Trophoblast cell (in vitro differentiated cells and primary cell): Measurements from ENCODE around the gene FHAD1.

Source experiments
- DNase-seq, 2 donors: peaks; one replicate each; pipeline ENCODE4 v3.0.0-alpha.2; 2016
- H2AFZ ChIP-seq: 2 replicates; pipeline ENCODE4 v1.6.1; 2013; ENCODE audit warnings: low read length, moderate library complexity, mild to moderate bottlenecking; ENCODE audit not compliant: insufficient read depth, poor library complexity
- H2AK5ac ChIP-seq: 2 replicates; pipeline ENCODE4 v1.6.1; 2013; ENCODE audit warnings: mild to moderate bottlenecking, low read length
- H2BK120ac ChIP-seq: 2 replicates; pipeline ENCODE4 v1.6.1; 2013; ENCODE audit warnings: low read length, mild to moderate bottlenecking, moderate library complexity; ENCODE audit not compliant: insufficient read depth, poor library complexity
- H2BK12ac ChIP-seq: 2 replicates; pipeline ENCODE4 v1.6.1; 2013; ENCODE audit warnings: mild to moderate bottlenecking, low read length, moderate library complexity
- H2BK5ac ChIP-seq: 2 replicates; pipeline ENCODE4 v1.6.1; 2013; ENCODE audit warnings: low read length, low read depth, moderate library complexity, mild to moderate bottlenecking; ENCODE audit not compliant: poor library complexity
- H3K14ac ChIP-seq: 2 replicates; pipeline ENCODE4 v1.6.1; 2013; ENCODE audit warnings: mild to moderate bottlenecking, low read length
- H3K18ac ChIP-seq: 2 replicates; pipeline ENCODE4 v1.6.1; 2013; ENCODE audit warnings: mild to moderate bottlenecking, low read length
- H3K23ac ChIP-seq: 2 replicates; pipeline ENCODE4 v1.6.1; 2013; ENCODE audit warnings: low read length
- H3K27ac ChIP-seq: 2 replicates; pipeline ENCODE4 v1.5.1; 2013; ENCODE audit warnings: low read depth, mild to moderate bottlenecking, inconsistent platforms, low read length, moderate library complexity
- H3K27me3 ChIP-seq: 2 replicates; pipeline ENCODE4 v1.6.1; 2013; ENCODE audit warnings: inconsistent platforms, mild to moderate bottlenecking, low read length, moderate library complexity; ENCODE audit not compliant: insufficient read depth
- H3K36me3 ChIP-seq, 2 experiments: 1 replicate in 1 of 2; 2 replicates in 1 of 2; pipeline ENCODE4 v1.6.1; 2013; ENCODE audit warnings: low read length in 2 of 2, mild to moderate bottlenecking in 2 of 2, moderate library complexity in 1 of 2; ENCODE audit not compliant: insufficient read depth in 2 of 2, control insufficient read depth in 1 of 2
- H3K4ac ChIP-seq: 2 replicates; pipeline ENCODE4 v1.6.1; 2013; ENCODE audit warnings: low read depth, mild to moderate bottlenecking, low read length, moderate library complexity
- H3K4me1 ChIP-seq, 2 experiments: 1 replicate in 1 of 2; 2 replicates in 1 of 2; pipeline ENCODE4 v1.6.1; 2013; ENCODE audit warnings: low read length in 2 of 2, mild to moderate bottlenecking in 2 of 2, moderate library complexity in 1 of 2; ENCODE audit not compliant: insufficient read depth in 2 of 2, control insufficient read depth in 1 of 2
- H3K4me2 ChIP-seq: 2 replicates; pipeline ENCODE4 v1.6.1; 2013; ENCODE audit warnings: inconsistent platforms, mild to moderate bottlenecking, low read length, moderate library complexity
- H3K4me3 ChIP-seq: 2 replicates; pipeline ENCODE4 v1.5.1; 2013; ENCODE audit warnings: mild to moderate bottlenecking, low read depth, low read length, inconsistent platforms
- H3K79me1 ChIP-seq: one replicate; pipeline ENCODE4 v1.6.1; 2013; ENCODE audit warnings: low read length
- H3K79me2 ChIP-seq: 2 replicates; pipeline ENCODE4 v1.6.1; 2013; ENCODE audit warnings: low read length, mild to moderate bottlenecking; ENCODE audit not compliant: control insufficient read depth, insufficient read depth, poor library complexity
- H3K9ac ChIP-seq: 2 replicates; pipeline ENCODE4 v1.6.1; 2013; ENCODE audit warnings: mild to moderate bottlenecking, low read length
- H3K9me3 ChIP-seq: 2 replicates; pipeline ENCODE4 v1.6.1; 2013; ENCODE audit warnings: low read depth, mild to moderate bottlenecking, control low read depth, inconsistent platforms, low read length; ENCODE audit not compliant: insufficient read depth
- H4K12ac ChIP-seq: 2 replicates; pipeline ENCODE4 v1.6.1; 2013; ENCODE audit warnings: low read depth, mild to moderate bottlenecking, low read length, moderate library complexity
- H4K8ac ChIP-seq: 2 replicates; pipeline ENCODE4 v1.6.1; 2013; ENCODE audit warnings: low read depth, mild to moderate bottlenecking, low read length, moderate library complexity
- H4K91ac ChIP-seq: one replicate; pipeline ENCODE4 v1.6.1; 2013; ENCODE audit warnings: low read depth, mild to moderate bottlenecking, low read length, moderate library complexity
- WGBS: extraction: QIAGEN DNeasy Blood & Tissue Kit; methylation state at CpG from one replicate; pipeline ENCODE4 v1.1.7; 2013; ENCODE audit warnings: missing lambda C conversion rate; ENCODE audit not compliant: insufficient read length, insufficient coverage; ENCODE audit errors: extremely low coverage; 5-methylcytosine and 5-hydroxymethylcytosine counted together

The FHAD1 gene

DNA sequence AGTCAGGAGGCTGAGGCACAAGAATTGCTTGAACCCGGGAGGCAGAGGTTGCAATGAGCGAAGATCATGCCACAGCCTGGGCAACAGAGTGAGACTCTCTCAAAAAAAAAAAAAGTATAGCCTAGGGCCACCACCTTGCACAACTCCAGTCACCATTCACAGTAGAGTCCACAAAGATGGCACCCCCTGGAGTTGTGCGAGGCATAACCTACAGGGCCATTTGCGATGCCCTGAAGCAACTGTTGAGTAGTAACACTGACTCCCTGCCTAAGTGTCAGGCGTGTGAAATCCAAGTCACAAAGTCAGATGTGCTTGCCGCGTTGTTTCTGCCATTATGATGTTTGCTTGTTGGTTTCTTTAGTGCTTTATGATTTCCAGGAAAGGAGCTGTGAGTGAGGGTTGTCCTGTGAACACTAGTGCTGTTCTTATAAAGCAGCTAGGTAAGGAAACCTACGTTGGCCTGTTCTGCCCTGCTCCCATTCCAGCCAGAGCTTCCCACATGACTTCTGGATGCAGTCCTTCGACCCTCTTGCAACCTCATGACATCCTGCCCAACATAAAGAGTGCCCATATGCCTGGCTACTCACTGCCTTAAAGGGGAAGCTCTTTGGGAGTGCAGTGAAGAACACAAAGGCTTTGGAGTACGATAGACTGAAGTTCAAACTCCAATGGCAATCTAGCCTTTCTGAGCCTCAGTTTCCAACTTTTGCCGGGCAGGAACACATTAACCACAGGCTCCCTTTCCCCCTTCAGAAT lies 29.8 kb downstream of the FHAD1 start:
- Histone ChIP-seq H4K8ac (no peak overlapping the region), H3K14ac (no peak overlapping the region), H2AK5ac (no peak overlapping the region), H2BK5ac (no peak overlapping the region), H3K4ac (no peak overlapping the region), H2BK120ac (no peak overlapping the region), H3K23ac (no peak overlapping the region), H4K91ac (no peak overlapping the region), H3K79me2 (no peaks in the 10 kb centered on the region), H3K27ac (no peak overlapping the region), H3K27me3 (peaks cover 2% of the 10 kb centered on the region), H4K12ac (no peak overlapping the region), H2AFZ (no peak overlapping the region), H3K4me2 (no peak overlapping the region), H3K36me3 (no peaks in the 10 kb centered on the region), H2BK12ac (no peak overlapping the region), H3K4me3 (no peak overlapping the region), H3K18ac (no peak overlapping the region), H3K4me1 (peaks cover 0 to 2% of the 10 kb centered on the region in 2 experiments), H3K9ac (no peak overlapping the region), H3K9me3 (no peaks in the 10 kb centered on the region), H3K79me1 (no peaks in the 10 kb centered on the region)
- WGBS: no CpG with 5 or more reads among the region's 11 CpGs
- DNase-seq: no peak

DNA sequence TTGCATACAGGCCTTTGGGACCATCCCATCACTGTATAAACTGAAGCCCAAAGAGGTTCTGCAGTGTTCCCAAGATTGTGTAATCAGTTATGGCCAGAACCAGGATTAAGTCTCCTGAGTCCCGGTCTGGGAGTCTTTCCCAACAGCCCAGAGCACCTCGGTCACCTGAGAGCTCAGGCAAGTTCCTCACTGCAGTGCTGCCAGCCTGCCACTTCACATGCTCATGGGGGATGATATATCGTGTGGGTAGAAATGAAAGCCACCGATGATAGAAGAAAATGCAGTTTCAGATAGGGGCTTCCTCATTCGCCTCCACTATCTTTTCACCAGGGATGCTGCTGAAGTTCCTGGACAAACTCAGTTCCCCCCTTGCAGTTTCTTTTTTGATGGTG lies 30.4 kb downstream of the FHAD1 start:
- no peak overlapping the region for H3K9ac ChIP-seq
- no peak overlapping the region for H4K12ac ChIP-seq
- H3K4me1 ChIP-seq: peaks cover 0 to under 1% of the 10 kb centered on the region in 2 experiments
- H3K18ac ChIP-seq: no peak overlapping the region
- H3K4me2 ChIP-seq: no peak overlapping the region
- no peaks in the 10 kb centered on the region for H3K79me1 ChIP-seq
- no peak for DNase-seq
- H2AFZ ChIP-seq: no peak overlapping the region
- no peak overlapping the region for H3K4me3 ChIP-seq
- H3K27me3 ChIP-seq: peaks cover 2% of the 10 kb centered on the region
- H3K36me3 ChIP-seq: no peaks in the 10 kb centered on the region
- H4K91ac ChIP-seq: no peak overlapping the region
- no peak overlapping the region for H2BK12ac ChIP-seq
- WGBS: no CpG with 5 or more reads among the region's 5 CpGs
- H3K9me3 ChIP-seq: no peaks in the 10 kb centered on the region
- H3K14ac ChIP-seq: no peak overlapping the region
- no peaks in the 10 kb centered on the region for H3K79me2 ChIP-seq
- no peak overlapping the region for H3K23ac ChIP-seq
- H2BK120ac ChIP-seq: no peak overlapping the region
- H3K27ac ChIP-seq: no peak overlapping the region
- no peak overlapping the region for H3K4ac ChIP-seq
- no peak overlapping the region for H2BK5ac ChIP-seq
- no peak overlapping the region for H2AK5ac ChIP-seq
- no peak overlapping the region for H4K8ac ChIP-seq

GRCh38 chr1:15277933-15278332 lies 30.9 kb downstream of the FHAD1 start:
- H2BK5ac ChIP-seq: no peak overlapping the region
- H3K4me3 ChIP-seq: no peak overlapping the region
- peaks cover 2% of the 10 kb centered on the region for H3K27me3 ChIP-seq
- no peak overlapping the region for H2AFZ ChIP-seq
- no peak overlapping the region for H4K91ac ChIP-seq
- no peak overlapping the region for H4K12ac ChIP-seq
- H3K27ac ChIP-seq: no peak overlapping the region
- H4K8ac ChIP-seq: no peak overlapping the region
- H3K4me1 ChIP-seq: no peaks in the 10 kb centered on the region
- H2BK12ac ChIP-seq: no peak overlapping the region
- H3K23ac ChIP-seq: no peak overlapping the region
- no peaks in the 10 kb centered on the region for H3K79me2 ChIP-seq
- DNase-seq: no peak
- no CpG with 5 or more reads among the region's 4 CpGs for WGBS
- no peaks in the 10 kb centered on the region for H3K36me3 ChIP-seq
- no peak overlapping the region for H2BK120ac ChIP-seq
- H3K4me2 ChIP-seq: no peak overlapping the region
- H3K9ac ChIP-seq: no peak overlapping the region
- no peaks in the 10 kb centered on the region for H3K9me3 ChIP-seq
- H3K79me1 ChIP-seq: no peaks in the 10 kb centered on the region
- H2AK5ac ChIP-seq: no peak overlapping the region
- H3K4ac ChIP-seq: no peak overlapping the region
- H3K14ac ChIP-seq: no peak overlapping the region
- no peak overlapping the region for H3K18ac ChIP-seq

- Histone ChIP-seq H3K4ac (no peak overlapping the region), H3K14ac (no peak overlapping the region), H4K8ac (no peak overlapping the region), H2BK12ac (no peak overlapping the region), H3K23ac (no peak overlapping the region), H3K4me1 (no peaks in the 10 kb centered on the region), H4K12ac (no peak overlapping the region), H3K79me1 (no peaks in the 10 kb centered on the region), H3K9ac (no peak overlapping the region), H3K79me2 (no peaks in the 10 kb centered on the region), H4K91ac (no peak overlapping the region), H3K4me3 (no peak overlapping the region), H3K27ac (no peak overlapping the region), H3K9me3 (no peaks in the 10 kb centered on the region), H3K18ac (no peak overlapping the region), H2BK5ac (no peak overlapping the region), H2BK120ac (no peak overlapping the region), H2AFZ (no peak overlapping the region), H3K36me3 (no peaks in the 10 kb centered on the region), H3K4me2 (no peak overlapping the region), H3K27me3 (peaks cover 2% of the 10 kb centered on the region), H2AK5ac (no peak overlapping the region)
- no CpG with 5 or more reads among the region's 10 CpGs for WGBS
- no peak for DNase-seq
These were observed 32.7 kb downstream of the FHAD1 start for GRCh38 chr1:15279576-15280230.
